Spleen (tissue), 11 donors: ENCODE results near the gene BCL6. TPM values are rescaled to one million over a fixed set of nuclear protein-coding genes. Genes with fewer than 3 reads are reported as not detected.
A peak's percentile ranks its signal among the peaks of the same experiment; 100 is the strongest.

ENCODE experiments used
- DNase-seq: peaks from one replicate; pipeline ENCODE4 v3.0.0-alpha.2; 2020
- H3K27ac ChIP-seq, 8 donors: fragments of 200-600 bp; sonication (generic) in 7 of 8; 1 replicate in 4 of 8; 2 replicates in 4 of 8; pipeline versions ENCODE4 v1.5.0 to v1.8.0; 2016 to 2021; ENCODE audit warnings: inconsistent platforms in 4 of 8, mild to moderate bottlenecking in 4 of 8, moderate library complexity in 1 of 8
- H3K27me3 ChIP-seq, 7 donors: fragments of 200-600 bp; sonication (generic) in 6 of 7; replicated peaks in 1 of 7; 1 replicate in 4 of 7; 2 replicates in 3 of 7; pipeline versions ENCODE4 v1.5.0 to v1.8.0; 2016 to 2021; ENCODE audit warnings: inconsistent platforms in 3 of 7, mild to moderate bottlenecking in 1 of 7
- H3K36me3 ChIP-seq, 6 donors: fragments of 200-600 bp; sonication (generic) in 5 of 6; 1 replicate in 4 of 6; 2 replicates in 2 of 6; pipeline versions ENCODE4 v1.5.0 to v1.8.0; 2016 to 2021; ENCODE audit warnings: inconsistent platforms in 2 of 6
- H3K4me1 ChIP-seq, 6 donors: fragments of 200-600 bp; sonication (generic) in 5 of 6; 1 replicate in 3 of 6; 2 replicates in 3 of 6; pipeline versions ENCODE4 v1.5.0 to v1.8.0; 2016 to 2021; ENCODE audit warnings: inconsistent platforms in 3 of 6
- H3K4me3 ChIP-seq, 8 donors: fragments of 200-600 bp; sonication (generic) in 7 of 8; 1 replicate in 4 of 8; 2 replicates in 4 of 8; pipeline versions ENCODE4 v1.5.0 to v1.8.0; 2016 to 2021; ENCODE audit warnings: inconsistent platforms in 4 of 8, mild to moderate bottlenecking in 4 of 8, moderate library complexity in 2 of 8
- H3K9me3 ChIP-seq, 8 donors: fragments of 200-600 bp; sonication (generic) in 7 of 8; 1 replicate in 4 of 8; 2 replicates in 4 of 8; pipeline versions ENCODE4 v1.5.0 to v1.8.0; 2016 to 2021; ENCODE audit warnings: inconsistent platforms in 4 of 8
- POLR2A ChIP-seq, 3 donors: fragments of 450-650 bp; IDR thresholded peaks; one replicate each; pipeline ENCODE4 v1.5.1; 2017; ENCODE audit warnings: antibody characterized with exemption in 3 of 3, mild to moderate bottlenecking in 1 of 3
- POLR2AphosphoS5 ChIP-seq, 3 donors: sonication (generic); formaldehyde crosslinking; IDR thresholded peaks; one replicate each; pipeline ENCODE4 v1.5.1; 2017; ENCODE audit warnings: antibody characterized with exemption in 3 of 3
- WGBS, 5 donors: extraction: QIAGEN DNeasy Blood & Tissue Kit in 3 of 5; methylation state at CpG; one replicate each; pipeline versions ENCODE4 v1.1.5 to v1.1.7; 2013 to 2018; 5-methylcytosine and 5-hydroxymethylcytosine counted together
- intact Hi-C: fragments of 100-400 bp; cut with DNase I; formaldehyde crosslinking; loops from one replicate; pipeline ENCODE4 v1.15.0; 2023; ENCODE audit warnings: low total_unique reads
- polyA plus RNA-seq, 3 donors: library from polyadenylated mRNA; stranded (reverse); fragments of 200-250 nt; gene quantifications; one replicate each; pipeline ENCODE4 v1.2.1, GENCODE V29; 2013
- total RNA-seq, 7 donors: library from RNA; depleted of rRNA in 3 of 7; stranded (reverse); fragments of >200 nt in 3 of 7; fragmentation: NEBNext Ultra II Directional in 4 of 7; extraction: Animal tissue kit (Norgen Biotek cat#: 25700) in 4 of 7; gene quantifications; one replicate each; pipeline versions ENCODE4 v1.1.0 to v1.2.1, GENCODE V29; 2016 to 2021
- TF ChIP-seq, protein P1 (sequence below), 11 experiments: fragments of 200-600 bp in 7 of 11; fragments of 450-650 bp in 4 of 11; sonication (generic) in 4 of 11; IDR thresholded peaks in 8 of 11; conservative IDR thresholded peaks in 3 of 11; 1 replicate in 7 of 11; 2 replicates in 4 of 11; pipeline versions ENCODE4 v1.4.0 to v1.8.0; 2016 to 2021; ENCODE audit warnings: antibody characterized with exemption in 11 of 11, inconsistent platforms in 4 of 11, mild to moderate bottlenecking in 1 of 11
- donor health status: healthy with polysubstance abuse.
- donor health status: DM: no; HTN: no; CAD: no; lungs with moderate emphysema.
- donor health status: DM: no; HTN: no; CAD: no.
- donor health status: Bipolar disorder and iron deficiency.
- donor health status: healthy.
- donor health status: DM: no; HTN: no; CAD: no.
- donor health status: DM: yes; HTN: yes; CAD: no.

BCL6 gene
- total and polyA plus RNA-seq, 10 donors = 9.5 to 444 (median 132) TPM

DNA sequence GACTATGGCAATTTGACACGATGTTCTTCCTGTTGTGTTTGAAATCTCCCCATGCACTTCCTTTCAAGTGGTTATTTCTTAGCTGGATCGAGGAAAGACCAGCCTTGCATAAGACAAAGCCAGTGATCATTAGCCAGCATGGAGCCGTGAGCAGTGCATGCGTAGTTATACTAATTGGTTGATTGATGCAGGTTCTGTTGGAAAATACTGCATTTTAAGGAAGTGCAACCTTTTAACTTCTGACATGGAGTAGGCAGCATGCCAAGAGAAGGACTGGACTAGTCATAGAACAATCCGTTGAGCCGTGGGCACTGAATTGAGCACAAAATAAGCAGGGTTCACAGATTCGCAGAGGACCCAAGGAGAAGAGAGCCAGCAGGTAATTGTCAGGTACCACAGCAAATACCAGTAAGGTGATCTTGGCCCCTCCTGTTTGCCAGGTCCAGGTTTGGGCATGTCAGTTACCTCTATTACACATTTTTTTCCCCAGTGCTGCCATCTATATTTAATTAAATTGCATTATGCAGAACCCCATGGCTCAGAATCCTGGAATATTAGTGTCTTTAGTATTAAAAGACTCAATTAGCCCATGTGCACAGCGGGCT, 29.0 kb upstream of the BCL6 start:
- H3K27me3 ChIP-seq = no peaks in the 10 kb centered on the region
- intact Hi-C loops = no loop called here
- no peak for TF ChIP-seq POLR2AphosphoS5 (IDR thresholded peaks at IDR 0.05)
- TF ChIP-seq POLR2A (IDR thresholded peaks at IDR 0.05) = no peak
- TF ChIP-seq, protein P1, sequence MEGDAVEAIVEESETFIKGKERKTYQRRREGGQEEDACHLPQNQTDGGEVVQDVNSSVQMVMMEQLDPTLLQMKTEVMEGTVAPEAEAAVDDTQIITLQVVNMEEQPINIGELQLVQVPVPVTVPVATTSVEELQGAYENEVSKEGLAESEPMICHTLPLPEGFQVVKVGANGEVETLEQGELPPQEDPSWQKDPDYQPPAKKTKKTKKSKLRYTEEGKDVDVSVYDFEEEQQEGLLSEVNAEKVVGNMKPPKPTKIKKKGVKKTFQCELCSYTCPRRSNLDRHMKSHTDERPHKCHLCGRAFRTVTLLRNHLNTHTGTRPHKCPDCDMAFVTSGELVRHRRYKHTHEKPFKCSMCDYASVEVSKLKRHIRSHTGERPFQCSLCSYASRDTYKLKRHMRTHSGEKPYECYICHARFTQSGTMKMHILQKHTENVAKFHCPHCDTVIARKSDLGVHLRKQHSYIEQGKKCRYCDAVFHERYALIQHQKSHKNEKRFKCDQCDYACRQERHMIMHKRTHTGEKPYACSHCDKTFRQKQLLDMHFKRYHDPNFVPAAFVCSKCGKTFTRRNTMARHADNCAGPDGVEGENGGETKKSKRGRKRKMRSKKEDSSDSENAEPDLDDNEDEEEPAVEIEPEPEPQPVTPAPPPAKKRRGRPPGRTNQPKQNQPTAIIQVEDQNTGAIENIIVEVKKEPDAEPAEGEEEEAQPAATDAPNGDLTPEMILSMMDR (IDR thresholded peaks at IDR 0.05 in 8 of 11, conservative IDR thresholded peaks at IDR 0.05 in 3 of 11) = no peak
- no peaks in the 10 kb centered on the region for H3K36me3 ChIP-seq
- no peak for DNase-seq
- H3K9me3 ChIP-seq = no peaks in the 10 kb centered on the region
- 44 to 62% (median 52%) methylated on average over 8 of the region's 8 CpGs for WGBS, 5 donors
- peak overlapping the region in 1 of 8 donors; percentile 47 for H3K4me3 ChIP-seq
- H3K4me1 ChIP-seq = peaks cover 0 to 53% (median 32%) of the 10 kb centered on the region in 6 donors
- H3K27ac ChIP-seq = peak overlapping the region in 6 of 8 donors; percentile 1 to 83 (median 60)

DNA sequence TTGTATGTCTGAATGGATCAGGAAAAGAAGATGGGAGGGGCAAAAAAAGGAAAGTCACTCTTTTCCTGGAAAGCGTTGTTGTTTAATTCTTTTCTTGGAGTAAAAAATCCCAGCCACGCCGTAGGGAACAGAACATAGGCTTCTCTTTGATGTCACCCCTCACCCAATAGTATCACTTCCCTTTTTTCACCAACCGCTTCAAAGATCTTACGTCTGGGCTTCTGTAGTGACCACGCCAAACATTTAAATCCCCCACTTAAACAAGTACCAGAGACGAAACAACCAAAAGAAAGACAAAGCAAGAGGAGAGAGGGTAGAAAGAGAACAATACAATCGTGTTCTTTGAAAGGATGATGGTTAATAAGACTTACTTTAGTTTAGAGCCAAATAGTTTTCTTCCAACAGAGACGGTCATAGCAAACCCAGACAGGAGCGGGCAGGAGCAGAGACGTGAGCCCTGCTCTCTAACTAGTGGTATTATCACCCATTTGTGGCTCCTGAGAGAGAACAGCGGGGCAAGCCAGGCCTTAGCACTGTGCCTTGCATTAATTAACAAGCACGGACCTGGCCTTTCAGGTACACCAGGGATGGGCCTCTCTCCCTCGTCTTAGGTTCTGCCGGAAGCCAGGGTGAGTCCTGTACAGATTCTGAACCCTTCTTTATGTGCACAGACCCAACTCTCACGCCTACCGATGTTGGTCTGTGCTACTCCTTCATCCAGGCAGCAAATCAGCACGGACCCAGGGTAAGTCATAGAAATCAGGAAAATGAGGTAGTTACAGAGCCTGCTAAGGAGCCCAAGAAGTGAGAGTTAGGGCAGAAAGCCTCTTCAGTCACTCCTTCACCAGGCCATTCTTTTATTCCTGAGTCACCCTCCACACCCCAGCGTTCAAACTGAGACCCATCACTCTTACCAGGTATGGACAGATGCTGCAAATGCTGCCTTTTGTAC, 28.2 kb upstream of the BCL6 start:
- Histone ChIP-seq H3K27ac (peak overlapping the region in 6 of 8 donors; percentile 1 to 83 (median 60)), H3K27me3 (no peaks in the 10 kb centered on the region), H3K4me1 (peaks cover 0 to 54% (median 32%) of the 10 kb centered on the region in 6 donors), H3K4me3 (peak overlapping the region in 1 of 8 donors; percentile 47), H3K9me3 (no peaks in the 10 kb centered on the region), H3K36me3 (no peaks in the 10 kb centered on the region)
- TF ChIP-seq POLR2AphosphoS5 (IDR thresholded peaks at IDR 0.05) (no peak), POLR2A (IDR thresholded peaks at IDR 0.05) (no peak)
- TF ChIP-seq, protein P1 (IDR thresholded peaks at IDR 0.05 in 8 of 11, conservative IDR thresholded peaks at IDR 0.05 in 3 of 11) = no peak
- 63 to 69% (median 64%) methylated on average over 19 of the region's 19 CpGs for WGBS, 5 donors
- no peak for DNase-seq
- intact Hi-C loops = no loop called here

DNA sequence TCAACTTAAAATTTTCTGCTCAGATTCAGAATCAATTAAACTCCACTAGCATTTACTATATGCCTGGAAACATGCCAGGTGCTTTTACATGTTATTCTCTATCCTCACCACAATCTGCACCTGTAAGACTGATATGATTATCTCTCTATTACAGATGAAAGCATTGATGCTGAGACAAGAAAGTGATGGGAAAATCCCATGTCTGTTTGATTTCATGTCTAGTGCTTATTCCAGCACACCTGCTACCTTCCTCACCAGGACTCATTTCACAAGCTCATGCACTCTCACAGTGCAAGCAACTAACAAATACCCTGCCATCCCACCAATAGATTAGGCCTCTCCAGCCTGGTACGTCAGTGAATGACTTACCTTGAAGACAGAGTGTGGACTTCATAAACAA, 25.0 kb upstream of the BCL6 start:
- H3K27ac ChIP-seq = no peak overlapping the region
- TF ChIP-seq, protein P1 (IDR thresholded peaks at IDR 0.05 in 8 of 11, conservative IDR thresholded peaks at IDR 0.05 in 3 of 11) = no peak
- TF ChIP-seq POLR2A (IDR thresholded peaks at IDR 0.05) = no peak
- TF ChIP-seq POLR2AphosphoS5 (IDR thresholded peaks at IDR 0.05) = no peak
- intact Hi-C loops = no loop called here
- H3K4me1 ChIP-seq = peaks cover 0 to 35% (median 19%) of the 10 kb centered on the region in 6 donors
- no peaks in the 10 kb centered on the region for H3K36me3 ChIP-seq
- H3K4me3 ChIP-seq = no peak overlapping the region
- DNase-seq = no peak
- no peaks in the 10 kb centered on the region for H3K9me3 ChIP-seq
- 78 to 100% (median 88%) methylated on average over 1 of the region's 1 CpG for WGBS, 5 donors
- no peaks in the 10 kb centered on the region for H3K27me3 ChIP-seq

DNA sequence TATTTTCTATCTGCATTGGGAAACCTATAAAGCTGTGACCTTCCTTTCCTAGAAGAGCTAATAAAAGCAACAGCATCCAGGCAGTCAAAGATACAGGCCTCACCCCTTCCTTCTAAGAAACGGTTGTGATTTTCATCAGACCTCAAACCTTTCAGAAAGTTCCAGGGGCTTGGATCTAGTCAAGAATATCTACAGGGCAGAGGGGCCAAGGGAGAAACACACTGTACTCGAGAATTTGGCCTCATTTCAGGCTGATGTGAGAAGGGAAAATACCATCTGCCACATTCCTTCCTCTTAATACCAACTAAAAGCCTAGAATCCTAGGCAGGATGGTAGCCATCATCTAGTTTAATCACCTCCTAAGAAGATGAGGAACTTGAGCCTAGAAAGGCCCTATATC, 24.5 kb upstream of the BCL6 start:
- DNase-seq = no peak
- Histone ChIP-seq H3K4me1 (peaks cover 0 to 35% (median 19%) of the 10 kb centered on the region in 6 donors), H3K27ac (no peak overlapping the region), H3K9me3 (no peaks in the 10 kb centered on the region), H3K4me3 (no peak overlapping the region), H3K36me3 (no peaks in the 10 kb centered on the region), H3K27me3 (no peaks in the 10 kb centered on the region)
- intact Hi-C loops = no loop called here
- TF ChIP-seq POLR2AphosphoS5 (IDR thresholded peaks at IDR 0.05) (no peak), POLR2A (IDR thresholded peaks at IDR 0.05) (no peak)
- TF ChIP-seq, protein P1 (IDR thresholded peaks at IDR 0.05 in 8 of 11, conservative IDR thresholded peaks at IDR 0.05 in 3 of 11) = no peak
- WGBS, 5 donors = 21 to 37% (median 26%) methylated on average over 2 of the region's 2 CpGs
